Hindlimb muscle (tissue), 1 donor: Measurements from ENCODE around the gene CHD2. TPM values are rescaled to one million over a fixed set of nuclear protein-coding genes. Genes with fewer than 3 reads are reported as not detected.

Source experiments
- DNase-seq: peaks from one replicate; pipeline ENCODE4 v3.0.0-alpha.2; 2013
- polyA plus RNA-seq: library from polyadenylated mRNA; unstranded; fragments of 120-200 nt; gene quantifications from one replicate; pipeline ENCODE4 v1.2.1, GENCODE V29; 2013; ENCODE audit not compliant: insufficient read length

The CHD2 gene
- polyA plus RNA-seq, 1 donor = 57.9 TPM

GRCh38 chr15:93072011-93072410, 171.9 kb downstream of the CHD2 start:
- peak; percentile 68 for DNase-seq

GRCh38 chr15:93072411-93073394, 172.6 kb downstream of the CHD2 start:
- peak; percentile 94 for DNase-seq

- DNase-seq = no peak
These were observed 173.4 kb downstream of the CHD2 start for GRCh38 chr15:93073465-93073952.

DNA sequence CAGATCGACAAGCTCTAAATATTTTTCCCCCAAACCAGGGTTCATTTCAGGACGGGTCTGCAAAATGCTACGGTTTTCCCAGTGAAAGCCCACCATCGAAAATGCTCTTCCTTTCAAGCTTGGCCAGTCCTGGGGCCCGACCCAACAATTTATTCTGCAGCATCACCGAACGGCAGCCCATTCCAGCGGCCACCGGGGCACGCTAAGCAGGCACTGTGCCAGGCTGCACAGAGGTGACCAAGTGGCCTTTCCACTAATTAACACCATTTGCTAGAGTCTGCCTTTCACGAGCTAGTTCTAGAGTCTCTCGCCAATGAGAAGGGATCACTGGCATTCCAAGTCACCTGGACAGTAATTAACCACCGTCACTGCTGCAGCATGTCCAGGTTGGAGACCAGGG, 174.5 kb downstream of the CHD2 start:
- no peak for DNase-seq

GRCh38 chr15:93076217-93076616, 176.1 kb downstream of the CHD2 start:
- DNase-seq = no peak

- DNase-seq = no peak
These were observed 176.8 kb downstream of the CHD2 start for GRCh38 chr15:93076875-93077274.

Other genes with a start within 250 kb of the CHD2 start
- 21.0 TPM for gene FAM174B, start 244.5 kb upstream of the CHD2 start, polyA plus RNA-seq
- 101 TPM for gene RGMA, start 188.9 kb downstream of the CHD2 start, polyA plus RNA-seq